Measurements from ENCODE around the gene TMPRSS3. TPM values are rescaled to one million over a fixed set of nuclear protein-coding genes. Genes with fewer than 3 reads are reported as not detected.

TMPRSS3 gene
- total RNA-seq, 1 donor from 2014 or later, result 4.1 TPM

DNA sequence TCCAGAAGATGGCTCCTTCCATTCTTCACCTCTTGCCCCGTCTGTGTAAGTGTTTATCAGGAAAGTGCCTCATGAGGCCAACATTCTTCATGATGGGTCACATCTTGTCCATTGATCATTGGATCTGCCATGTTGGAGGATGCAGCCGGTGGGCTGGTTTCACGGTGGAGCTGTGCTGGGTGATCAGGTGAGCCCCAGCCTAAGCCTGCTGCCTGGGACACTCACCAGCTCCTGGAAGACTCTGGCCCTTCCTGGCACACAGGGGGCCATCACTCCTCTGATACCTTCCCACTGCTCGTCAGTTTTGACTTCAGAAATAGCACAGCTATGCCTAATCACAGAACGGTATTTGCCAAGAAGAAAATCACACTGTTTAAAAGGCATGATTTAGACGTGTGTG, 46.1 kb upstream of the TMPRSS3 start:
- Histone ChIP-seq H3K27me3 (ENCODE audit: control insufficient read depth, insufficient read depth, low read length) (no peaks in the 10 kb centered on the region), H3K36me3 (ENCODE audit: control insufficient read depth, insufficient read depth, low read length) (no peaks in the 10 kb centered on the region), H3K4me3 (ENCODE audit: low read depth, low read length) (no peak overlapping the region)
- no peak for DNase-seq (ENCODE audit: low read depth)
- TF ChIP-seq CTCF (IDR thresholded peaks at IDR 0.05; ENCODE audit: insufficient read depth, low read length, poor library complexity, severe bottlenecking), result no peak

DNA sequence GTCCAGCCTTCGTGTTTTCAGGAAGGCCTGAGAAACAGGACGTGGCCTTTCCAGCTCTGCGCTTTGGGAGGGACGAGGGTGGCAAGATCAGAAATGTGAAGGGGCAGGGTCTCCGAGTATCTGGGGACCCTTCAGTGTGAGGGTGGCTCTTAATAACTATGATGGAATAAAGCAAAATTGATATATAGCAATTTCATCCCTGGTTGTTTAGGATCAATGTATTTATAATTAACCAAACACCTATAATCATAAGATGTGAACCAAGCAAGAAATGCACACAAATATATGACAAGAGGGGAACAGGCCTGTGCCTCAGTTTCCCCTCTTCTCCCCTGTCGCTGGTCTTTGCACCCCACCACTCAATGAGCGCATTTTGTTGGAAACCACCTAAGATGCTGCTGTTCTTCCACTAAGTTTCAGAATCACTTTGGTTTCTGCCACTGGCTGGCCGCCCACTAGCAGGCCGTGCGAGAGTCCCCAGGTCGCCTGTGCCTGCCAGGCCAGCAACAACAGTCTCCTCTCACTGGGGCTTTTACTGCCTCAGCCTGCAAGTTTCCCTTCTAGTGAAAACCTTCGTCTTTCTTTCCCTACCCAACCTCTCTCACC, 44.4 kb upstream of the TMPRSS3 start:
- no peak for DNase-seq (ENCODE audit: low read depth)
- no peak overlapping the region for H3K4me3 ChIP-seq (ENCODE audit: low read depth, low read length)
- no peaks in the 10 kb centered on the region for H3K36me3 ChIP-seq (ENCODE audit: control insufficient read depth, insufficient read depth, low read length)
- no peaks in the 10 kb centered on the region for H3K27me3 ChIP-seq (ENCODE audit: control insufficient read depth, insufficient read depth, low read length)
- no peak for TF ChIP-seq CTCF (IDR thresholded peaks at IDR 0.05; ENCODE audit: insufficient read depth, low read length, poor library complexity, severe bottlenecking)

GRCh38 chr21:42439284-42440186, 43.7 kb upstream of the TMPRSS3 start:
- Histone ChIP-seq H3K27me3 (ENCODE audit: control insufficient read depth, insufficient read depth, low read length) (no peaks in the 10 kb centered on the region), H3K36me3 (ENCODE audit: control insufficient read depth, insufficient read depth, low read length) (no peaks in the 10 kb centered on the region), H3K4me3 (ENCODE audit: low read depth, low read length) (no peak overlapping the region)
- TF ChIP-seq CTCF (IDR thresholded peaks at IDR 0.05; ENCODE audit: insufficient read depth, low read length, poor library complexity, severe bottlenecking), result no peak
- DNase-seq (ENCODE audit: low read depth), result no peak

DNA sequence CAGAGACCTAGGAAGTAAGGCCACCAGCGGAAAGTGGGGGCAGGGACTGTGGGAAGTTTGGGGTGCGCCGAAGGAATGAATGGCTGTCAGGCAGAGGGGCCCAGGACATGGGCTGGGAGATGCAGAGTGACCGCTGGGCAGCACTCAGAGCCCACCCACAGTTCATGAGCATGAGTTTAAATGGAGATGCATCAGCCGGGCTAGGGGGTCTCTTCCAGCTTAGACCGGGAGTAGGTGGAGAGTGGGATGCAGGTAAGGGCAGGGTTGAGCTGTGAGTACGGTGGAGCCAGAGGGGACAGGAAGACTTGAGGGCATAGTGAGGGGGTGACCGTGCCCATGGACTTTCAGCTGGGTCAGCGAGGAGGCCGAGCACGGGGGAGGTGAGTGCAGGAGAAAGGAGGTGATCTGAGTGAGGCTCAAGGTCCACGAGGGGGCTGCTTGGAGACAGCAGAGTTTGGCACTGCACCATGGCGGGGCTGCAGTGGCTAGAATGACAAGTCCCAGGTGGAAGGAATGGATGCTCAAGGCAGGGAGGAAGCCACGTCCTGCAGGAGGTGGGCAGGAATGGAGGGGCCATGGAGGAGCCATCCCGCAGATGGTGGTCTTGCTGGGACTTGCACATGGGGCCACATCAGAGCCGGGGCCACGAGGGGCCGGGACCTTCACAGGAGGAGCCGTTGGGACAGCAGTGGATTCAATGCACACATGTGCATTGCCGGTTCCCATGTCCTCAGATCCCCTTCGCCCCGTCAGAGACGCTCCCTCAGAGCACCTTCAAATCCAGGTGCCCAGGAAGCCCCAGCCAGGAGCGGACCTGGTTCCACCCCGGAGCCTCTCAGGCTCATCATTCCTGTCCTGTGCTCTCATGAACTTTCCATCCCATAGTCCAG, 42.7 kb upstream of the TMPRSS3 start:
- no peak for DNase-seq (ENCODE audit: low read depth)
- Histone ChIP-seq H3K27me3 (ENCODE audit: control insufficient read depth, insufficient read depth, low read length) (no peaks in the 10 kb centered on the region), H3K4me3 (ENCODE audit: low read depth, low read length) (no peak overlapping the region), H3K36me3 (ENCODE audit: control insufficient read depth, insufficient read depth, low read length) (no peaks in the 10 kb centered on the region)
- TF ChIP-seq CTCF (IDR thresholded peaks at IDR 0.05; ENCODE audit: insufficient read depth, low read length, poor library complexity, severe bottlenecking), result no peak

DNA sequence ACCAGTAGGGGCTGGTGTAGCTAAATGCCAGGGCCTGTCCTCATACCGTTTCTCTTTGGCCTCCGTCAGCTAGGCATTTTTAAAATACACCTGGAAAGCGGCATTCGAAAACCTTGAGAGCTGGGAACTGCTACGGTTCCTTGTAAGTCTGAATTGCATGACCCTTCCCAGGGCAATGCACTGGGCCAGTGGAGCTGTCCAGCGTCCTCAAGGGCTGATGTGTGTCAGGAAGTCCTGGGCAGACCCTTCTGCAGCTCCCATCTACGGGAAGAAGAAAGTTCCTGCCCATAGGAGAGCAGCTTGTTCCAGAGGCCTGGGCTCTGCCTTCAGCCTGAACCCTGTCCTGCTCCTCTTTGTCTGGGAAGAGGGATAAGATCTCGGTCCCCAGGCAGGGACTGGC, 41.9 kb upstream of the TMPRSS3 start:
- Histone ChIP-seq H3K4me3 (ENCODE audit: low read depth, low read length) (no peak overlapping the region), H3K36me3 (ENCODE audit: control insufficient read depth, insufficient read depth, low read length) (no peaks in the 10 kb centered on the region), H3K27me3 (ENCODE audit: control insufficient read depth, insufficient read depth, low read length) (no peaks in the 10 kb centered on the region)
- no peak for DNase-seq (ENCODE audit: low read depth)
- TF ChIP-seq CTCF (IDR thresholded peaks at IDR 0.05; ENCODE audit: insufficient read depth, low read length, poor library complexity, severe bottlenecking), result no peak
